ENCODE results near the gene C5orf15.

- TF ChIP-seq CTCF (IDR thresholded peaks at IDR 0.05; ENCODE audit: low read depth, low read length, missing input control) (no peak), ZBTB33 (IDR thresholded peaks at IDR 0.05) (no peak), SP1 (IDR thresholded peaks at IDR 0.05) (no peak)
These were observed 8.8 kb upstream of the C5orf15 start for GRCh38 chr5:133977161-133977787.
